NCI-H2196 treated with DMSO at 0.1 percent for 48 hours (cell line): ENCODE data around the gene ECPAS.
"Not testable (repeated sequence)": the region's sequence is repeated elsewhere in the genome, so short reads cannot be mapped to it uniquely, and the experiment has no call there.

Experiments
- DNase-seq: peaks from one replicate; lab custom pipeline; 2025; ENCODE audit not compliant: unreplicated experiment; lab: John Stamatoyannopoulos, UW

Gene ECPAS

DNA sequence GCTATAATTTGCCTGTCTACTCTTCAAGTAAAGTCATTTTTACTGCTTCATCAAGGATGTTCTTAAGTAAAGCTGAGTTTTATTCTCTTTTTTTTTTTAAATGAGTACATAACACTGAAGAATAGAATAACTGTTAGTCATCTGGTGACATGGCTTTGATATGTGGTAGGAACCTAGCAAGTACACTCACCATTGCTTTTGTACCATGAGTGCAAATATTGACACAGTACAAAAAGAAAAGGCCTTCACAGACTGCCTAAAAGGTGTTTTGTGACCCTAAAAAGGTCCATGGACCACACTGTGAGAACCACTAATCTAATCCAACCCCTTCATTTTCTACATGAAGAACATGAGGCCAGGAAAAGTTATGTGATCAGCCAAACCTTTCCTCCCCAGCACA is 55.0 kb downstream of the ECPAS start:
- DNase-seq, result no peak

DNA sequence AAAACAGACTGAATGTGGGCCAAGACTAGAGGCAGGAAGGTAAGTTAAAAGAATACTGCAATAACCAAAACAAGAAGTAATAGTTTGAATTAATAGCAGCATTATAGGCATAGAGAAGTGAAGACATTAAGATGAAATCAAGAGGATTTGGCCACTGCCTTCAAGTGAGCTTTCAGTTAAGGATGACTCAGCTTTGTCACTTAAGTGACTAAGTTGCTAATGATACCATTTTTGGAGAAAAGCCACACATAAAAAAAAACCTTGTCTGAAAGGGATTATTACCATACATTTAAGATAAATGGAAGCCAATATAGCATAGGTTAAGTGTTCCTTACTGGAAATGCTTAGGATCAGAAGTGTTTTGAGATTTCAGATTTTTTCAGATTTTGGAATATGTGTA is 57.0 kb downstream of the ECPAS start:
- no peak for DNase-seq

DNA sequence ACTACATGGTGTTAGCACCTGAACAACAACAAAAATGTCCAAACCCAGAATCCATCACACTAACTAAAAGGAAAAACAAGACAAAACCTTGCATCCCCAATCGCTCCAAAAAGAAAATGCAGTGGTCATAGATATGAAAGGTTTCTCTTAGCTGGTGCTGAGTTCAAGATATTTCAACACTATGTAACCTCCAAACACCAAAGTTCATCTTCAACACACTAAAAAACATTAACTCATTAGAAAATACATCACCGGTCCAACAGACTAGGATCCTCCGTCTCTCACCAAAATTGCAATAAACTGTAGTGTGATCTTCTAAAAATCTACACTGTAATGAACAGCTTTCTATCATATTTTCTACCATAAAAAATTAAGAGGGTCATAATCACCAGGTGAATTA is 60.8 kb downstream of the ECPAS start:
- no peak for DNase-seq

DNA sequence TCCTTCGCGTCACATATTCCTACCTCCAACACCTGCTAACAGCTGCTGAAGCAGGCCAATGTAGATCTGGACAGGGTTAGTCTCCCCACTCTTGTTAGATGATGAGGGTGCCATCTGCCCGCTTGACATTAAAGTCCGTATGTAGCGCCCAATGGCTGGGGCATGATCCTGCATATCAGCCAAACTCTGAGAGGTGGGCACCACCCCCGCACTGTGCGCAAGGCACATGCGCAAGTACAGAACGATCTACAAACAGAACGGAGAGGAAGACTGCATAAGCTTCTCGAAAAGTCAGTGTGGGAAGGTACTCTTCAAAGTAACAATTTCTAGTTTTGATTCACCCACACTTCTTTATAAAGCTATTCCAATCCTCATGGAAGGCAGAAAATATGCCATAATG is 69.8 kb downstream of the ECPAS start:
- DNase-seq, result no peak

DNA sequence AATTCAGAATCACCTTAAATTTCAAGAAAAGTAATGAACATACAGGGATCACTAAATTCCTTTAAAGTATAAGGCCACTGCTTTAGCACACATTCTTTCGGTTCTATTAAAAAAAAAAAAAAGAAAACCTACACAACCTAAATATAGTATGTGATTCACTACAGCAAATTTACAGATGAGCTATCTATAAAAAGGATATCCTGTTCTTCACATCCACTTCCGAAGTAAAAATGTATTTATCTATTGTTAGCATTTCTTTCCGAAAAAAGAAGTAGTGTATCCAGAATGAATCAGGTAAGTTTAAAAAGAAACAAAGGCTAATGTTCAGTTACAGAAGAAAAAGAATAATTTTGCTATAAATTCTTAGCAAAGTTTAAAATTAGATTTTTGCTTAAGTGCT is 70.2 kb downstream of the ECPAS start:
- DNase-seq, result no peak

DNA sequence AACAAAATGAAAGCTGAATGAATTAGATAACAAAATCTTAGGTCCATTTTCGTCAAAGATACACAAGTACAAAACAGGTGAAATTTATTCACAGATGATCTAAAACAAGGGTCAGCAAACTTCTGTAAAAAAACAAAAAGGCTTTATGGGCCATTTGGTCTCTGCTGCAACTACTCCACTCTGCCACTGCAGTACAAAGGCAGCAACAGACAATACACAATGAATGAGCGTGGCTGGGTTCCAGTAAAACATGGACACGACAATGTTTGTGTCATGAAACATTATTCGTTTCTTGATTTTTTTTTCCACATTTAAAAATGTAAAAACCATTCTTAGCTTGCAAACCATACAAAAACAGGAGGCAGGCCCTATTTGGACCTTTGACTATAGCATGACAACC is 71.9 kb downstream of the ECPAS start:
- DNase-seq, result no peak

DNA sequence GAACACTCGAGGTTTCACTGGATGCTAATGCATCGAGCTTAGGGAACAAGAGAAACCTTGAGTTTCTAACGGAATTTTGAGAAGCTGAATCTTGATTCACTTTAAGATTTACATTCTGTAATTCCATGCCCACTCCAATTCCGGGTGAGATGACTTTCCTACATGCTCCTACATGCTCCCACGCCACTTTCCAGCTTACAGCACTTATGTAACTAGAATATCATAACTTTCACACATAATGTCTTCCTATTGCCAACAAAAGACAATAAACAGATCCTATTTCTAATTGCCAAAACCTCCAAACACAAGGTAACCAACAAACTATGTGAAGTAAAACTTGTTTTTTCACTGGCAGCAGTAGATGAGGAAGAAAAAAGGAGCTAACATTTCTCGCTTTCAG is 72.9 kb downstream of the ECPAS start:
- DNase-seq, result no peak

DNA sequence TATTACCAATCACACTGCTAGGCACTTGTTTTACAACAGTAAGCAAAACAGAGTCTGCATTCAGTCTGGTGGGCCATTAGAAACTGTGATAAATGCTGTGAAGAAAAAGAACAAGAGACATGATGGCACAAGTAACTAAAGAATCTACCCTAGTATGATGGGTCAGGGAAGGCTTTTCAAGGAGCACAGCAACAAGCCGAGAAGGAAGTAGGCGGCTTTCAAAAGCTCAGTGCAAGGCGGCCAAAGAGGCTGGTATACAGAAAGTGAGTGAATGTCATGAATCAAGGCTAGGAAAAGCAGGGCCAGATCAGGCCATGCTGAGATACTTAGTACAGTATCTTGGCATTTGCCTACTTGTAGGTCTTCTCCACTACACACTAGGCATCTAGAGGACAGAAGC is 76.4 kb downstream of the ECPAS start:
- no peak for DNase-seq

DNA sequence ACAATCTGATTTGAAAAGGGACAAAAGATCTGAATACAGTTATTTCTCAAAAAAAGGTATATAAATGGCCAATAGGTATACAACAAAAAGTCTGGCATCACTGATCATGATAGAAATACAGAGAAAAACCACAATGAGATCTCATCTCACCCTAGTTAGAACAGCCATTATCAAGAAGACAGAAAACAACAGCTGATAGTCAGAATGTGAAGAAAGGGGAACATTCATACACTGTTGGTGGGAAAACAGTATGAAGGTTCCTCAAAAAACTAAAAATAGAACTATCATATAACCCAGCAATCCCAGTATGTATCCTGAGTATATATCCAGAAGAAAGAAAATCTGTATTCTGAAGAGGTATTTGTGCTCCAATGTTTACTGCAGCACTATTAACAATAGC is 78.5 kb downstream of the ECPAS start:
- DNase-seq, result no peak

DNA sequence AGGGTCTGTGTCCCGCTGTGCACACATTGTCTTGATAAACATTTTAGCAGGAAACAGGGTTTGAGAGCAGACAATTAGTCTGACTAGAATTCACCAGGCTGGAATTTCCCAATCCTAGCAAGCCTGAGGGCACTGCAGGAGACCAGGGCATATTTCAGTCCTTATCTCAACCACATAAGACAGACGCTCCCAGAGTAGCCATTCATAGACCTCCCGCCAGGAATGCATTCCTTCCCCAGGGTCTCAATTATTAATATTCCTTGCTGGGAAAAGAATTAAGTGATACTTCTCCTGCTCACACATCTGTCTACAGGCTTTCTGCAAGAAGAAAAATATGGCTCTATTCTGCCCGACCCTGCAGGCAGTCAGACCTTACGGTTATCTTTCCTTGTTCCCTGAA is 82.7 kb downstream of the ECPAS start:
- not testable (repeated sequence) for DNase-seq

DNA sequence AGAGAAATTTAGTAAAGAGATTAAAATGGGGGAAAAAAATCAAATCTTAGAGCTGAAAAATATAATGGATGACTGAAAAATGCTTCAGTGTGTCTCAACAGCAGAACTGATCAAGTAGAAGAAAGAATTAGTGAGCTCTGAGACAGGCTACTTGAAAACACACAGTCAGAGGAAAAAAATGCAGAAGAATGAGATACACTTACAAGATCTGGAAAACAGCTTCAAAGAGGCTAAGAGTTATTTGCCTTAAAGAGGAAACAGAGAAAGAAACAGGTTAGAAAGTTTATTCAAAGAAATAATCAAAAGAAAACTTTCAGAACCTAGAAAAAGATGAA is 83.7 kb downstream of the ECPAS start:
- DNase-seq, result no peak

DNA sequence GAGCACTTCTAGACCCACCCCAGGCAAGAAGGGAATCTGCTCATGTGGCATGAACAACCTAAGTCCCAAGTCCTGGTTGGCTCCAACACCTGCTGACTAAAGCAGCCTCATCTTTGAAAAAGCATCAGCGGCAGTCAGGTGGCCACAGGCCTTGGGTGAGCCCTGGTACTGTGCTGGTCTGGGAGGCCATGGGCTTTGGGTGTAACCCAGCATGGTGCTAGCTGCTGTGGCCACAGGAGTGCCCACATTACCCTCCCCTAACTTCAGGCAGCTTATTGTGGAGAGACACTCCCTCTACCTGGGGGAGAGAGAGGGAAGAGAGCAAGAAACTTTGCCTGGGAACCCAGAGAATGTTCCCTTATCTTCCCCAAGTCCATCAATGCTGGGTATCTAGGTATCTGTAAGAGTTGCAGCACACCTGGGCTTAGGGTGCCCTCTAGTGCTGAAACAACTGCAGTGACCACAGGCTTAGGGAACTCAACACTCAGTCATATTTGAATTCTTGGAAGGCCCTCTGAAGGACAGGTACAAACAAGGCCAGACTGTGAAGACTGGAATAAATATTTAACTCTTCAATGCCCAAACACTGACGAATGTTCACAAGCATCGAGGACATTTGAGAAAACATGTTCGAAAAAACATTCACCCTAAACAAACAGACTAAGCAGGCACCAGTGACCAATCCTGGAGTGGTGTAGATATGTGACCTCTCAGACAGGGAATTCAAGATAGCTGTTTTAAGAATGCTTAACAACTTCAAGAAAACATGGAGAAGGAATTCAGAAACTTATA is 84.2 kb downstream of the ECPAS start:
- DNase-seq, result no peak

DNA sequence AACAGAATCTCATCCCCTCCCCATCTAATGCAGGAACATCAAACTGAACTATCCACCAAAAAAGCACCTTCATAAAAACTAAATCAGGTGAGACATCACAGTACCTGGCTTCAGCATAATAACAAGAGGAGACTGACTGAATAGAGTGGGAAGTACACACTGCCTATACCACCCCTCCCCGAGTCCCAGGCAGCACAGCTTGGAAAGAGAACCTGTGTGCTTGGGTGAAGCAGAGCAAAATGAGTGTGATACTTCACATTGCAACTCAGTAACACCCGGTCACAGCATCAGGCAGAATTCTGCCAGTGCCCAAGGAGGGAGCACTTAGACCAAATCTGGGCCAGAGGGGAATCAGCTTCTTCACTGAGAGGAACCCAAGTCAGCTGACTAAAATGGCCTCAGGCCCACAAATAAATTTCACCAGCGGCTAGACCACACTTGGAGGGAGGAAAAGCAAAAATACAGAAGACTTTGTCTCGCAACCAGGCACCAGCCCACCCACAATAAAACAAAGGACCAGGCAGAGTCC is 84.9 kb downstream of the ECPAS start:
- DNase-seq, result no peak

DNA sequence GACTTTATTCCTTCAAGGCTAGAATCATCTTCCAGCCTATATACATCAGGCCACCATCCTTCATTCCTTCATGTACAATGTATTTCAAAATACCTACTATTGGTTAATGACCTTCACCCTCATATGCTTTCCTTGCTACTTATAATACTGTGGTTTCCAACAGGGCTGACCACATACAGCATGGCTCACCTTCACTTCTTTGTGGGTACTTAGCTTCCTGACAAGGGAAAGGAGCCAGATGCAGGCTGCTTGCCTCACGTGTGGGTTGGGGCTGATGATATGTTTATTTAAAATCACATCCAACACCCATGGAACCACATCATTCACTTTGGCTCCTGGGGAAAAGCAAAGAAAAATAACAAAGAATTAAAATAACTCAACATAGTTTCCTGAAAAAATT is 90.2 kb downstream of the ECPAS start:
- no peak for DNase-seq

DNA sequence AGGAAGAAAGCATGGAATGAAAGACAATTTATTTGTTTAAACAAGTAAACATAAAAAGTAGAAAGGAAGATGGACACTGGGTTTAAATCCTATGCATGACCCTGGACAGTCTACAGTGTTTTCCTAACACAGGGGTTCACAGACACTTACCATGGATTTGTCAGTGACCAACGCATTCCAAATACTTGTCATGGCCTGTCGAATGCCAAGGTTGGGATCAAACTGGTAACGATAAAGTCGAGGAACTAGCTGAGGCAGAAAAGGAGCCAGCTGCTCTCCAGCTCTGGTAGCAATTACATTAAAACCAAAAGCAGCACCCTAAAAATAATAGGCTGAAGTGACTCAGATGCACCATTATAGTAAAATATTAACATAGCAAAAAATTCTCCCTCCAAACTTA is 94.8 kb downstream of the ECPAS start:
- DNase-seq, result no peak

DNA sequence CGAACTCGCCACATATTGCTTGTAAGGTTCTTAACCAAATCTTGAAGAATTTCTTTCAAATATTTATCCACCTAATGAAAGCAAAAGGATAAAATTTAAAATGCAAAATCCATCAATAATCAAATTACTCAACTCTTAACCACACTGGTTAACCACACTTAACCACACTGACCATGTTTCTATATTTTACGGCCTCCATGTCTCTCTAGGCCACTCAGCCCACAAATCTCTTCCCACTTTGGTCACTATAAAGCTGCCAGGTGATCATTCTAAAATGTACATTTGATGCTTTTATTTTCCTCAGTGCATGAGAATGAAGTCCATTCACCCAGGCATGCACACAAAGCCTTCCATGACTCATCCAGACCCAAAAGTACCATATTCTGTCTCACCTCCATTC is 97.8 kb downstream of the ECPAS start:
- DNase-seq, result no peak

DNA sequence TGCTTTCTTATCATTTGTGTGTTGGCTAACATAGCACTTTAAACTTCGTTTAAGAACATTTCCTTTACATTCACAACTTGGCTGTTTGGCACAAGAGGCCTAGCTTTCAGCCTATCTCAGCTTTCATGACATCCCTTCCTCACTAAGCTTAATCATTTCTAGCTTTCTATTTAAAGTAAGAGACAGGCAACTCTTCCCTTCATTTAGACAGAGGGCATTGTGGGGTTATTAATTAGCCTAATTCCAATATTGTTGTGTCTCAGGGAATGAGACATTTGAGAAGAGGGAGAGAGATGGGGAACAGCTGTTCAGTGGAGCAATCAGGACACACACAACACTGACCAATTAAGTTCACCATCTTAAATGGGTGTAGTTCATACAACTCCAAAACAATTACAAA is 103.2 kb downstream of the ECPAS start:
- DNase-seq, result no peak

DNA sequence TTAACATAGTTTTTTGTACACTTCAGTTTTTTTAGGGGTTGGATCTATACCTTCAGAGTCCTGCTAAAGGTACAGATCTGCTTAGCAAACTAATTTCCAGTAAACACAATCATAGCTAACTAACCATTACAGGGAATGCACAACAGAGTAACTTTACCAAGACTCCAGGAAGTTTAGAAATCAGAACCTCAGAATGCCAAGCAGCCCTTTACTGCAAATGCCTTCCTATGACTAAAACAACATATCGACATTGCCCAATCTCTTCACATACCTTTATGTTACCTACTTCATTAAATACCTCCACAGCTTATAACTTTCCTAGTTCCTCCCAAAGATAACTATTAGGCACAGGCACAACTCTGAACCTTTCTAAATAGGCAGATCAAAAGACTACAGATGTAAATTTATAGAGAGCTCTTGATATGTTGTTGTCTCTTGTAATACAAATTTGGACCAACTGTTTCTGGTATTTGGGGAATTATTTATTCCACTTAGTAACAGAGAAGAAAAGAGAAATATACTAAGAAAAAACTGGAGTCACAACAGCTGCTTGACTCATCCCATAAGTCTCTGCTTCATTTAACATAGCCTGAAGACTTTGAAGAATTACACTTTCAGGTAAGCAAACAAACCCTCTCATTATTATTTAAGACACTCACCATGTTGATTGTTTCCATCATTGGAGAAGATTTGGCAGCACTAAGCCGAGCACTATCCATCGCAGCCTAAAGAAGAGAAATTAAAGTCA is 108.2 kb downstream of the ECPAS start:
- DNase-seq, result no peak

DNA sequence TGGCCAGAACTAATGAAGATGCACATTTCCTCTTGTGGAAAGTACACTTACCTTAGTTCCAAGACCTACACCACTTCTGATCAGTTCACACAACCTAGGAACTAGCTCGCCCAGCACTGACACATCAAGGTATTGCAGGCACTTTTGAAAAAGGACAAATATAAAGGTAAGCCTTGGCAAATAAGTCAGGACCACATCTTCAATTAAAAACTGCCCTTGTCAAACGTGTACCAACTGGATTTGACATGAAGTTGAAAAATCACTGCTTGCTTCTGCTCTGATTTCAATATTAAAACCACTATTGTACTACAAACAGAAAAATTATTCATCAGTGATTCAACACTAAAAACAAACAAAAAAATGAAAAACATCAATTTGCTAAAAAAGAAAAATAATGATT is 109.1 kb downstream of the ECPAS start:
- no peak for DNase-seq

DNA sequence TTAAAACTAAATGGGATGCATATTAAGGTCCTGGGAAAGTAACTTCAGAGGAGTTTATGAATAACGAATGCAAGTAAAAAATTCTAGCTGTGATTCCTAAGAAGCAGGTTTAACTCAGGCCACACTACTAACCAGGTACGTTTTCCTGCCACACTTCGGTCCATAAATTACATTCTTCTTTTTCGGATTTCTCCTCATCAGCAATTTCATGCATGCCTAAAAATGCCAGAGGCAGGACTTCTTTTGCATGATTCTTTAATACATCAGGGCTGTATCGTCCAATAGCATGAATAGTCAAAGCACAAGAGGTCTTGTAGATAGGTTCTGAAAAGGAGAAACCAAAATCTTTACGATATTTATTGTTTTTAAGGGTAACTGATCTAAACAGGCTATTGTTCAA is 111.9 kb downstream of the ECPAS start:
- no peak for DNase-seq

DNA sequence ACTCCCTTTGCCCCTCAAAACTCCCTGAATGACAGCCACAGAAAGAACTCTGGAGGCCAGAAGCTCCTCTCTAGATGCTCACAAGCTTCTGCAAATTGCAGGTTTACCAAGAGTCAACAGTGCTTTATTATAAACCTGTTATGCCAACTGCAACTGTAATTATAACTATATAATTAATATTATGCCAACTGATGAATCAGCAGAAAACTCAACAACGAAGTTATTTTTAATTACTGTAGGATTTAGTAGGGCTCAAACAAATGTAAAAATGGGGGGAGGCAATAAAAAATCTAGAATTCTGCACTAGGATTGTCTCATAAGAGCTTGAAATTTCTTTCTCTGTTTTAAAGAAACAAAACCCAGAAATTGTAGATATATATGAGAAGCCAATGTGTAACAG is 117.2 kb downstream of the ECPAS start:
- DNase-seq, result no peak

DNA sequence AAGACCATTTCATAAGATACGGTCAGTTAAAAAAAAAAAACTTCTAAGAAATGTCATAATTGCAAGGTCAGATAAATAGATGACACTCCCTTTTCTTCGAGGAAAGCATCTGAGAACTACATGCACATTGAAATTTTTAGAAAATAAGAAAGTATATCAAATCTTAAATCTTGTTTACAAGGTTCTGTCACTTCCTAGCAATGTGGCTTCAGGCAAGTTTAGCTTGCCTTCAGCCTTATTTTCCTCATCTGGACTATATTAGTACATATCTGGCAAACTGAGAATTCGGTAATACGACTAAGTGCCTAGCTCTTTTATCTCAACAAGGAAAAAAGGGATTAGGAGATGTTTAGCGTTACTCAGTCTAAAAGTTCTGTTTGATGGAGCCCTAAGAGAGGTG is 121.7 kb downstream of the ECPAS start:
- DNase-seq, result no peak

DNA sequence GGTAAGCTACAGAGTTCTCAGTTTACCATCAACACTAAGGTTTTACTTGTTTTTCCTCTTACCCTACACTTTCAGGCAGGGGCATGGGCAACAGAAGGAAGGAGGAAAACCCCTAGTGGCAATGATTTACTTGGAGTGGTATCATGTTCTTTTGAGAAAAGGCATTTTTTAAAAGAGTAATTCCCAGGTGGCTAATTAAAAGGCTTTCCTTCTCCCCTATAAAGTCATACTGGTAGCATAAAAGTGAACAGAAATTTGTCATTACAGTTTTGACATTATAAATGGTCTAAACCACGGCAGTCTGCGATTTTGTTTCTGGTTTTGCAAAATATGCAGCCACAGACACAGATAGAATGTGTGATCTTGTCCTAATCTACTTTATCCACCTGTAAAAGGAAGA is 123.3 kb downstream of the ECPAS start:
- no peak for DNase-seq
